Activated T-cell treated with anti-CD3 and anti-CD28 coated beads, Interleukin-2, amount 50 U/mL, for 24 hours (primary cell): Measurements from ENCODE around the gene MAP4K4.

Experiments
- DNase-seq: peaks from one replicate; pipeline ENCODE4 v3.0.0-alpha.2; 2020
- H3K27ac Mint-ChIP-seq: 2 replicates; pipeline ENCODE4 v1.8.0; 2020; ENCODE audit warnings: mild to moderate bottlenecking, mixed read lengths
- H3K27me3 Mint-ChIP-seq: 2 replicates; pipeline ENCODE4 v1.8.0; 2020; ENCODE audit warnings: mixed read lengths
- H3K36me3 Mint-ChIP-seq: 2 replicates; pipeline ENCODE4 v1.8.0; 2020; ENCODE audit warnings: low read depth, mixed read lengths
- H3K4me1 Mint-ChIP-seq: 2 replicates; pipeline ENCODE4 v1.8.0; 2020; ENCODE audit warnings: low read depth, mixed read lengths
- H3K4me3 Mint-ChIP-seq: 2 replicates; pipeline ENCODE4 v1.8.0; 2020; ENCODE audit warnings: mild to moderate bottlenecking, moderate library complexity, mixed read lengths
- H3K9me3 Mint-ChIP-seq: 2 replicates; pipeline ENCODE4 v1.8.0; 2020; ENCODE audit warnings: mixed read lengths

MAP4K4 gene

GRCh38 chr2:101817481-101817880 is 120.0 kb downstream of the MAP4K4 start:
- no peaks in the 10 kb centered on the region for H3K9me3 Mint-ChIP-seq
- no peaks in the 10 kb centered on the region for H3K27me3 Mint-ChIP-seq
- peaks cover 2% of the 10 kb centered on the region for H3K36me3 Mint-ChIP-seq
- no peak overlapping the region for H3K27ac Mint-ChIP-seq
- peaks cover 81% of the 10 kb centered on the region for H3K4me1 Mint-ChIP-seq
- no peak overlapping the region for H3K4me3 Mint-ChIP-seq
- DNase-seq: no peak

- H3K4me1 Mint-ChIP-seq: peaks cover 87% of the 10 kb centered on the region
- H3K27ac Mint-ChIP-seq: peak overlapping the region; percentile 36
- H3K9me3 Mint-ChIP-seq: no peaks in the 10 kb centered on the region
- H3K4me3 Mint-ChIP-seq: no peak overlapping the region
- peaks cover 2% of the 10 kb centered on the region for H3K36me3 Mint-ChIP-seq
- no peaks in the 10 kb centered on the region for H3K27me3 Mint-ChIP-seq
- DNase-seq: no peak
These were observed 121.3 kb downstream of the MAP4K4 start for GRCh38 chr2:101818531-101819451.

- Mint-ChIP-seq H3K9me3 (no peaks in the 10 kb centered on the region), H3K27me3 (no peaks in the 10 kb centered on the region), H3K27ac (peak overlapping the region; percentile 23), H3K36me3 (peaks cover 6% of the 10 kb centered on the region), H3K4me3 (no peak overlapping the region), H3K4me1 (peaks cover 81% of the 10 kb centered on the region)
- no peak for DNase-seq
These were observed 123.0 kb downstream of the MAP4K4 start for GRCh38 chr2:101820519-101820918.

GRCh38 chr2:101821059-101821805 is 123.7 kb downstream of the MAP4K4 start:
- no peaks in the 10 kb centered on the region for H3K27me3 Mint-ChIP-seq
- DNase-seq: no peak
- H3K4me3 Mint-ChIP-seq: no peak overlapping the region
- no peaks in the 10 kb centered on the region for H3K9me3 Mint-ChIP-seq
- H3K4me1 Mint-ChIP-seq: peaks cover 78% of the 10 kb centered on the region
- peaks cover 11% of the 10 kb centered on the region for H3K36me3 Mint-ChIP-seq
- H3K27ac Mint-ChIP-seq: no peak overlapping the region

- Mint-ChIP-seq H3K9me3 (no peaks in the 10 kb centered on the region), H3K4me1 (peaks cover 80% of the 10 kb centered on the region), H3K4me3 (no peak overlapping the region), H3K36me3 (peaks cover 17% of the 10 kb centered on the region), H3K27me3 (no peaks in the 10 kb centered on the region), H3K27ac (no peak overlapping the region)
- DNase-seq: no peak
These were observed 124.4 kb downstream of the MAP4K4 start for GRCh38 chr2:101821828-101822458.

- Mint-ChIP-seq H3K27me3 (no peaks in the 10 kb centered on the region), H3K4me1 (peaks cover 80% of the 10 kb centered on the region), H3K36me3 (peaks cover 29% of the 10 kb centered on the region), H3K9me3 (no peaks in the 10 kb centered on the region), H3K27ac (peak overlapping the region; percentile 87), H3K4me3 (peak overlapping the region; percentile 39)
- DNase-seq: peak; percentile 64
These were observed 125.9 kb downstream of the MAP4K4 start for GRCh38 chr2:101823347-101823791.

GRCh38 chr2:101823859-101824258 is 126.4 kb downstream of the MAP4K4 start:
- no peaks in the 10 kb centered on the region for H3K27me3 Mint-ChIP-seq
- H3K27ac Mint-ChIP-seq: peak overlapping the region; percentile 87
- no peaks in the 10 kb centered on the region for H3K9me3 Mint-ChIP-seq
- H3K4me1 Mint-ChIP-seq: peaks cover 80% of the 10 kb centered on the region
- H3K4me3 Mint-ChIP-seq: peak overlapping the region; percentile 39
- DNase-seq: no peak
- peaks cover 31% of the 10 kb centered on the region for H3K36me3 Mint-ChIP-seq

GRCh38 chr2:101826716-101827115 is 129.2 kb downstream of the MAP4K4 start:
- H3K9me3 Mint-ChIP-seq: no peaks in the 10 kb centered on the region
- no peak overlapping the region for H3K27ac Mint-ChIP-seq
- no peak overlapping the region for H3K4me3 Mint-ChIP-seq
- H3K4me1 Mint-ChIP-seq: peaks cover 81% of the 10 kb centered on the region
- no peak for DNase-seq
- H3K27me3 Mint-ChIP-seq: no peaks in the 10 kb centered on the region
- peaks cover 55% of the 10 kb centered on the region for H3K36me3 Mint-ChIP-seq

GRCh38 chr2:101827246-101827645 is 129.7 kb downstream of the MAP4K4 start:
- no peak overlapping the region for H3K27ac Mint-ChIP-seq
- no peak overlapping the region for H3K4me3 Mint-ChIP-seq
- H3K27me3 Mint-ChIP-seq: no peaks in the 10 kb centered on the region
- H3K9me3 Mint-ChIP-seq: no peaks in the 10 kb centered on the region
- peaks cover 58% of the 10 kb centered on the region for H3K36me3 Mint-ChIP-seq
- peaks cover 82% of the 10 kb centered on the region for H3K4me1 Mint-ChIP-seq
- DNase-seq: no peak

GRCh38 chr2:101828257-101828656 is 130.8 kb downstream of the MAP4K4 start:
- no peaks in the 10 kb centered on the region for H3K27me3 Mint-ChIP-seq
- H3K36me3 Mint-ChIP-seq: peaks cover 64% of the 10 kb centered on the region
- H3K4me3 Mint-ChIP-seq: no peak overlapping the region

GRCh38 chr2:101828673-101829334 is 131.3 kb downstream of the MAP4K4 start:
- no peak overlapping the region for H3K4me3 Mint-ChIP-seq
- H3K27ac Mint-ChIP-seq: peak overlapping the region; percentile 31
- no peaks in the 10 kb centered on the region for H3K9me3 Mint-ChIP-seq
- no peaks in the 10 kb centered on the region for H3K27me3 Mint-ChIP-seq
- peaks cover 65% of the 10 kb centered on the region for H3K36me3 Mint-ChIP-seq
- H3K4me1 Mint-ChIP-seq: peaks cover 68% of the 10 kb centered on the region
- no peak for DNase-seq

More at GRCh38 chr2:101828257-101828656, 130.8 kb downstream of the MAP4K4 start:
- Mint-ChIP-seq H3K27ac (peak overlapping the region; percentile 48), H3K9me3 (no peaks in the 10 kb centered on the region), H3K4me1 (peaks cover 73% of the 10 kb centered on the region)
- DNase-seq: no peak

- H3K36me3 Mint-ChIP-seq: peaks cover 69% of the 10 kb centered on the region
These were observed 131.9 kb downstream of the MAP4K4 start for GRCh38 chr2:101829429-101829828.

GRCh38 chr2:101830146-101830545 is 132.6 kb downstream of the MAP4K4 start:
- peaks cover 64% of the 10 kb centered on the region for H3K4me1 Mint-ChIP-seq
- H3K36me3 Mint-ChIP-seq: peaks cover 76% of the 10 kb centered on the region
- no peaks in the 10 kb centered on the region for H3K27me3 Mint-ChIP-seq
- no peaks in the 10 kb centered on the region for H3K9me3 Mint-ChIP-seq
- DNase-seq: no peak
- no peak overlapping the region for H3K4me3 Mint-ChIP-seq
- peak overlapping the region; percentile 74 for H3K27ac Mint-ChIP-seq

More at GRCh38 chr2:101829429-101829828, 131.9 kb downstream of the MAP4K4 start:
- Mint-ChIP-seq H3K27me3 (no peaks in the 10 kb centered on the region), H3K9me3 (no peaks in the 10 kb centered on the region), H3K4me3 (no peak overlapping the region), H3K27ac (peak overlapping the region; percentile 74), H3K4me1 (peaks cover 65% of the 10 kb centered on the region)
- no peak for DNase-seq

- Mint-ChIP-seq H3K4me3 (no peak overlapping the region), H3K9me3 (no peaks in the 10 kb centered on the region), H3K27me3 (no peaks in the 10 kb centered on the region), H3K4me1 (peaks cover 60% of the 10 kb centered on the region), H3K36me3 (peaks cover 75% of the 10 kb centered on the region), H3K27ac (peak overlapping the region; percentile 74)
- DNase-seq: no peak
These were observed 133.0 kb downstream of the MAP4K4 start for GRCh38 chr2:101830555-101830954.
